Body of pancreas (tissue), 4 donors: ENCODE measurements around the gene KLK1. TPM values are rescaled to one million over a fixed set of nuclear protein-coding genes. Genes with fewer than 3 reads are reported as not detected.

Experiments used
- ATAC-seq: fragments of 150-250 bp; one replicate; pipeline ENCODE4 v1.9.1; 2016
- DNase-seq, 4 donors: peaks; one replicate each; pipeline ENCODE4 v3.0.0-alpha.2; 2019
- H3K27ac ChIP-seq, 4 donors: fragments of 200-600 bp; sonication (generic); 1 replicate in 3 of 4; 2 replicates in 1 of 4; pipeline versions ENCODE4 v1.5.1 to v1.6.1; 2016 to 2019; ENCODE audit warnings: mild to moderate bottlenecking in 1 of 4, mixed read lengths in 1 of 4, moderate library complexity in 1 of 4
- H3K27me3 ChIP-seq, 2 donors: fragments of 200-600 bp; sonication (generic); one replicate each; pipeline ENCODE4 v1.6.0; 2016; ENCODE audit warnings: mild to moderate bottlenecking in 1 of 2
- H3K36me3 ChIP-seq, 2 donors: fragments of 200-600 bp; sonication (generic); replicated peaks in 1 of 2; 2 replicates each; pipeline ENCODE4 v1.5.1; 2016; ENCODE audit warnings: low read depth in 2 of 2; ENCODE audit not compliant: insufficient read depth in 1 of 2
- H3K4me1 ChIP-seq: fragments of 200-600 bp; sonication (generic); one replicate; pipeline ENCODE4 v1.6.0; 2016
- H3K4me3 ChIP-seq, 2 donors: fragments of 200-600 bp; sonication (generic); 1 replicate in 1 of 2; 2 replicates in 1 of 2; pipeline ENCODE4 v1.5.1; 2016 to 2019
- H3K9me3 ChIP-seq, 3 donors: fragments of 200-600 bp; sonication (generic); 1 replicate in 2 of 3; 2 replicates in 1 of 3; pipeline ENCODE4 v1.5.1; 2016
- CTCF ChIP-seq, 7 experiments: fragments of 450-650 bp in 4 of 7; fragments of 200-600 bp in 3 of 7; sonication (generic) in 3 of 7; IDR thresholded peaks; one replicate each; pipeline ENCODE4 v1.5.1; 2016 to 2019; ENCODE audit warnings: antibody characterized with exemption in 7 of 7
- POLR2A ChIP-seq, 3 donors: fragments of 450-650 bp; IDR thresholded peaks; one replicate each; pipeline ENCODE4 v1.6.1; 2016; ENCODE audit warnings: antibody characterized with exemption in 3 of 3, mild to moderate bottlenecking in 2 of 3
- WGBS, 2 donors: methylation state at CpG; one replicate each; pipeline ENCODE4 v1.1.5; 2017; 5-methylcytosine and 5-hydroxymethylcytosine counted together
- intact Hi-C: fragments of 100-400 bp; cut with DNase I; formaldehyde crosslinking; loops from one replicate; pipeline ENCODE4 v1.15.1; 2023
- total RNA-seq, 2 donors: library from RNA; depleted of rRNA; stranded (reverse); fragments of >200 nt; gene quantifications; one replicate each; pipeline ENCODE4 v1.1.0, GENCODE V29; 2016

The KLK1 gene
- total RNA-seq, 2 donors from 2014 or later = 937 to 947 TPM

DNA sequence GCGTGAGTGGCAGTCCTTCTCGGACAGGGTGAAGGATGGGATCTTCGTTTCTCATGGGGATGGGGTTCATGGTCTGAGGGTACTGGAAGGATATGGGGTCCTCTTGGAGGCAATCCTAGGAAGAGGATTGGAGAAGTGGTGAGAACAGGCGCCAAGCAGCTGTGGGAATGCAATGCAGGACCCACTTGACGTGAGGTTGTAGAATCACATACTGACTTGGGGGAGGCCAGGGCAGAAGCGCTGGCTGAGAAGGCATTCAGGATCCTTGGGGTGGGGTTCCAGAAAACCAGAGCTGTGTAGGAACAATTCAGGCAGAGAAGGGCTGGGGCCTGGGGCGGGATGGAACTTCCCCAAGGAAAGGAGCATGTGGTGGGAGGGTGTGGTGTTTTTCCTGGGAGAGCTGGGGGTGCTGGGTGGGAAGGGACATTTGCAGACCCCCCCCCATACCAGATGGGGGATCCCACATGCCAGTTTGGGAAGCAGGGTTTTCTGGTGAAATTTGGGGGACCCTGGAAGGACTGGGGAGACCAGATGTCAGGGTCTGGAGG lies 852 bp downstream of the KLK1 start:
- ATAC-seq (no peak), DNase-seq (peak in 1 of 4 donors; percentile 21)
- no peaks in the 10 kb centered on the region for H3K9me3 ChIP-seq
- peak overlapping the region in 1 of 2 donors; percentile 61 for H3K4me3 ChIP-seq
- H3K4me1 ChIP-seq = peaks cover 75% of the 10 kb centered on the region
- intact Hi-C loops = no loop called here
- no peaks in the 10 kb centered on the region for H3K36me3 ChIP-seq
- WGBS, 2 donors = 32 to 37% methylated on average over 7 of the region's 7 CpGs
- no peaks in the 10 kb centered on the region for H3K27me3 ChIP-seq
- TF ChIP-seq CTCF (IDR thresholded peaks at IDR 0.05) = no peak
- no peak for TF ChIP-seq POLR2A (IDR thresholded peaks at IDR 0.05)
- H3K27ac ChIP-seq = peak overlapping the region; percentile 78 to 92 (median 83)

DNA sequence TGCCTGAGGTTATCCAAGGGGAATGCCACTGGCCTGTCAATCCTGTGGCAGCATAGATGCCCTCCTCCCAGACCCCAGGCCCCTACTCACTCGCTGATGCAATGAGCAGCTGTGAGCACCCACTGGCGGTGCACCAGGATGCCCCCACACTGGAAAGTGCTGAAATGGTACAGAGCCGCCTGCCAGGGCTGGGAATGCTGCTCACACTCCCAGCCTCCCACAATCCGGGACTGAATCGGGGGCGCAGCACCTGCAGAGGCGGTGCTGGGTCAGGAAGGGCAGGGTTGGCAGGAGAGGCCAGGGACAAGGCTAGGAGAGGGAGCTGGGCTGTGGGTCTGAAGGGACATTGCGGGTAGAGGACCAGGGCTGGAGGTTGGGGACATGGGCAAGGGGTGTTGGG lies 2.0 kb downstream of the KLK1 start:
- 22 to 56% methylated on average over 2 to 8 of the region's 8 CpGs for WGBS, 2 donors
- intact Hi-C loops = no loop called here
- no peak for ATAC-seq
- Histone ChIP-seq H3K4me1 (peaks cover 78% of the 10 kb centered on the region), H3K27me3 (no peaks in the 10 kb centered on the region), H3K9me3 (no peaks in the 10 kb centered on the region), H3K27ac (peak overlapping the region; percentile 78 to 92 (median 83)), H3K4me3 (no peak overlapping the region), H3K36me3 (no peaks in the 10 kb centered on the region)
- DNase-seq = peak; percentile 33 to 62 (median 42)
- TF ChIP-seq POLR2A (IDR thresholded peaks at IDR 0.05) (peak in 1 of 3 donors; percentile 9), CTCF (IDR thresholded peaks at IDR 0.05) (no peak)

GRCh38 chr19:50821248-50821612 lies 2.4 kb downstream of the KLK1 start:
- 16 to 23% methylated on average over 4 of the region's 4 CpGs for WGBS, 2 donors
- Histone ChIP-seq H3K27me3 (no peaks in the 10 kb centered on the region), H3K9me3 (no peaks in the 10 kb centered on the region), H3K4me1 (peaks cover 78% of the 10 kb centered on the region), H3K36me3 (no peaks in the 10 kb centered on the region), H3K4me3 (peak overlapping the region in 1 of 2 donors; percentile 9), H3K27ac (peak overlapping the region; percentile 78 to 92 (median 83))
- DNase-seq (no peak), ATAC-seq (no peak)
- intact Hi-C loops = no loop called here
- no peak for TF ChIP-seq CTCF (IDR thresholded peaks at IDR 0.05)
- no peak for TF ChIP-seq POLR2A (IDR thresholded peaks at IDR 0.05)

DNA sequence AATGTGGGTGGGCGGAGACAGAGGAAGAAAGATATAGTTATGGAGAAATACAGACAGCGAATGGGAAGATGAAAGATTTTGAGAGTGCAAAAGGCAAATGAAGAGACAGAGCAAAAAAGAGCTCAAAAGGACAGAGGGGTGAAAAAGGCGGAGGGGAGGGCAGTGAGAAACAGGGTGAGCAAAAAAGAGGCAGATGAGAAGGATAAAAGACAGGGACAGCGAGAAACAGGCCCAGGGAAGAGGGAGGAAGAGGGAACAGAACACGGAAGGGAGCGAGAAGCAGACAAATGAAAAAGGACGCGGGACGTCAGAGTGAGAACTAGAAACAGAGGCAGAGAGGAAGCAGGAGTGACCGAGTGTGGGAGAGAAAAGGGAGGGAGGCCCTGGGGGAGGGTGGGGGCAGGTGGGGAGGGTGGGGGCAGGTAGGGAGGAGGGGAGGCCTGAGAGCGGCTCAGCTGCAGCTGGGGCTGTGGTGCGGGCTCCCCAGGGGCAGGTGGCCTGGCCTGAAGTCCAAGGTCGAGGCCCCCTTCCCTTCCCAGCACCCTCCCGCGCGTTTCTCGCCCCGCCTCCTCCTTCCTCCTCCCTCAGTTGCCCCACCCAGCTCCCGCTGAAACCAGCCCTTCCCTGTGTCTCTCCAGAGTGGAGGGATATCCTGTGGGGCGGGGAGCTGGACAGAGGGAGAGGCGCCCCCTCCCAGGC lies 2.9 kb downstream of the KLK1 start:
- H3K4me1 ChIP-seq = peaks cover 78% of the 10 kb centered on the region
- peak overlapping the region; percentile 78 to 92 (median 83) for H3K27ac ChIP-seq
- no peaks in the 10 kb centered on the region for H3K9me3 ChIP-seq
- DNase-seq (peak; percentile 90 to 95 (median 92)), ATAC-seq (peak; percentile 67)
- peak overlapping the region; percentile 27 to 65 for H3K4me3 ChIP-seq
- 2 to 3% methylated on average over 17 of the region's 21 CpGs for WGBS, 2 donors
- intact Hi-C loops = no loop called here
- H3K27me3 ChIP-seq = no peaks in the 10 kb centered on the region
- H3K36me3 ChIP-seq = no peaks in the 10 kb centered on the region
- TF ChIP-seq CTCF (IDR thresholded peaks at IDR 0.05) (no peak), POLR2A (IDR thresholded peaks at IDR 0.05) (peak; percentile 46 to 83 (median 60))
